ENCODE measurements around the gene KCND3.

Gene KCND3

DNA sequence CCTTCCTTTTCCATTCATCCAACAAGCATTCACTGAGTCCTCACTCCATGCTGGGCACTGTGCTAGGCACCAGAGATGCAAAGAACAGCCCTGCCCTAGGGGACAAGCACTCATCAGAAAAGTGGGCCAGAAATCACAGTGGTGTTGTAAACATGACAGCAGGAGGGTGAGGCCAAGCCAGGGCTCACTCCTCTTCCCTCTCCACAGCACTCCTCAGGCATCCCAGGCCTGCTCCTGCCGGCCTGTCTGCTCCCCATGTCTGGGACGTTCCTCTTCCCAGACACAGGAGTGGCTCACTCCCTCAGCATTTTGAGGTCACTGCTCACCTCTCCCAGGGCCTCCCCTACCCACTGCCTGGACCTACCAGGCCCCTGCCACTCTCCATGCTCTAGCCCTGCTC lies 61.8 kb downstream of the KCND3 start:
- H3K9me3 ChIP-seq (ENCODE audit: low read depth, low read length) = no peaks in the 10 kb centered on the region
- no peak overlapping the region for H3K27ac ChIP-seq
- H3K36me3 ChIP-seq (ENCODE audit: insufficient read depth, low read length) = no peaks in the 10 kb centered on the region
- DNase-seq (ENCODE audit: low read depth, low spot score) = no peak
- no peak overlapping the region for H3K9ac ChIP-seq (ENCODE audit: insufficient read length)
- H3K4me3 ChIP-seq = no peak overlapping the region
- TF ChIP-seq EZH2 (IDR thresholded peaks at IDR 0.05) (no peak), FOXP2 (optimal IDR thresholded peaks at IDR 0.05; ENCODE audit: control extremely low read depth, extremely low read length, insufficient read depth) (no peak), POLR2AphosphoS5 (IDR thresholded peaks at IDR 0.05; ENCODE audit: borderline replicate concordance, low read depth, low read length) (no peak)

GRCh38 chr1:111924786-111925185 lies 64.7 kb downstream of the KCND3 start:
- DNase-seq (ENCODE audit: low read depth, low spot score) = no peak
- H3K9ac ChIP-seq (ENCODE audit: insufficient read length) = no peak overlapping the region
- TF ChIP-seq POLR2AphosphoS5 (IDR thresholded peaks at IDR 0.05; ENCODE audit: borderline replicate concordance, low read depth, low read length) = no peak
- no peak for TF ChIP-seq FOXP2 (optimal IDR thresholded peaks at IDR 0.05; ENCODE audit: control extremely low read depth, extremely low read length, insufficient read depth)
- TF ChIP-seq EZH2 (IDR thresholded peaks at IDR 0.05) = no peak
- H3K27ac ChIP-seq = no peak overlapping the region
- H3K4me3 ChIP-seq = no peak overlapping the region
- H3K9me3 ChIP-seq (ENCODE audit: low read depth, low read length) = no peaks in the 10 kb centered on the region
- H3K36me3 ChIP-seq (ENCODE audit: insufficient read depth, low read length) = no peaks in the 10 kb centered on the region

DNA sequence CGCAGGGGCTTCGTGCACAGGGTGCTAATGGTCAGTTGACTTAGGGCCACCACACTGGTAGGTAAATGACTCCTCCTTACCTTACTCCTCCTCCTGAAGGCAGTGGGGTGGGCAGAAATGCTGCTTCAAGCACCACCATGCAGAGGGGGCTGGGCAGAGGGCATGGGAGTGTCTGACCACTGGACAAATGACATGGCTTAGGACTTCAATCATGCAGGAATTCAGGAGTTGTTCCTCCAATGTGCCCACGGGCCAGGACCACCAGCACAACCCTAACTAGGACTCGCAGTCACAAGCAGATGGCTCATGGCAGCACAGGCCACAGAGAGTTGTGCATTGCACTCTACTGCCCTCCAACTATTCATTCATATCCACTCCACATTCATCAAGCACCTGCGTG lies 65.7 kb downstream of the KCND3 start:
- no peak for DNase-seq (ENCODE audit: low read depth, low spot score)
- H3K4me3 ChIP-seq = no peak overlapping the region
- H3K27ac ChIP-seq = no peak overlapping the region
- H3K36me3 ChIP-seq (ENCODE audit: insufficient read depth, low read length) = no peaks in the 10 kb centered on the region
- H3K9ac ChIP-seq (ENCODE audit: insufficient read length) = no peak overlapping the region
- TF ChIP-seq FOXP2 (optimal IDR thresholded peaks at IDR 0.05; ENCODE audit: control extremely low read depth, extremely low read length, insufficient read depth) (no peak), POLR2AphosphoS5 (IDR thresholded peaks at IDR 0.05; ENCODE audit: borderline replicate concordance, low read depth, low read length) (no peak), EZH2 (IDR thresholded peaks at IDR 0.05) (no peak)
- no peaks in the 10 kb centered on the region for H3K9me3 ChIP-seq (ENCODE audit: low read depth, low read length)

DNA sequence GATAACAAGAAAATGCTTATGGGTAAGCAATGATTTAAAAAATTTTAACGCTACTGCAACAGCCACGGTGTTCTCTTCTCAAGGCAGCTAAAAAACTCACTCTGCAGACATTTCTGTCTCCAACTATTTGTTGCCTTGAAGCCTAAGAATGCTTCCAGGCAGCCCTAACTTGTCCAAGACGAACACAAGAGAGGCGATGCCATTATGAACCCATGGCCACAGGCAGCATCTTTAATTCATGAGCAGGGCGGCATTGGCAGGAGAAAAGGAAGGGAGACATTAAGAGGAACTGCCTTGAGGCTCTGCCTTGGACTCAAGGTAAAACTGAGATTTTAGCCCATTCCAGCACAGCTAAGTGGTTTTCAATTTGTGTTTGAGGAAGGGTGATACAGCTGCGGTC lies 67.5 kb downstream of the KCND3 start:
- DNase-seq (ENCODE audit: low read depth, low spot score) = no peak
- TF ChIP-seq EZH2 (IDR thresholded peaks at IDR 0.05) = no peak
- no peak for TF ChIP-seq FOXP2 (optimal IDR thresholded peaks at IDR 0.05; ENCODE audit: control extremely low read depth, extremely low read length, insufficient read depth)
- TF ChIP-seq POLR2AphosphoS5 (IDR thresholded peaks at IDR 0.05; ENCODE audit: borderline replicate concordance, low read depth, low read length) = no peak
- Histone ChIP-seq H3K4me3 (no peak overlapping the region), H3K9me3 (ENCODE audit: low read depth, low read length) (no peaks in the 10 kb centered on the region), H3K27ac (no peak overlapping the region), H3K36me3 (ENCODE audit: insufficient read depth, low read length) (no peaks in the 10 kb centered on the region), H3K9ac (ENCODE audit: insufficient read length) (no peak overlapping the region)

GRCh38 chr1:111920221-111921024 lies 69.0 kb downstream of the KCND3 start:
- TF ChIP-seq EZH2 (IDR thresholded peaks at IDR 0.05) = no peak
- TF ChIP-seq FOXP2 (optimal IDR thresholded peaks at IDR 0.05; ENCODE audit: control extremely low read depth, extremely low read length, insufficient read depth) = no peak
- TF ChIP-seq POLR2AphosphoS5 (IDR thresholded peaks at IDR 0.05; ENCODE audit: borderline replicate concordance, low read depth, low read length) = no peak
- H3K9me3 ChIP-seq (ENCODE audit: low read depth, low read length) = no peaks in the 10 kb centered on the region
- no peak overlapping the region for H3K9ac ChIP-seq (ENCODE audit: insufficient read length)
- no peak overlapping the region for H3K4me3 ChIP-seq
- no peak overlapping the region for H3K27ac ChIP-seq
- no peak for DNase-seq (ENCODE audit: low read depth, low spot score)
- no peaks in the 10 kb centered on the region for H3K36me3 ChIP-seq (ENCODE audit: insufficient read depth, low read length)

GRCh38 chr1:111911776-111912515 lies 77.5 kb downstream of the KCND3 start:
- Histone ChIP-seq H3K9ac (ENCODE audit: insufficient read length) (no peak overlapping the region), H3K9me3 (ENCODE audit: low read depth, low read length) (no peaks in the 10 kb centered on the region), H3K36me3 (ENCODE audit: insufficient read depth, low read length) (no peaks in the 10 kb centered on the region), H3K27ac (no peak overlapping the region), H3K4me3 (no peak overlapping the region)
- TF ChIP-seq EZH2 (IDR thresholded peaks at IDR 0.05) (no peak), FOXP2 (optimal IDR thresholded peaks at IDR 0.05; ENCODE audit: control extremely low read depth, extremely low read length, insufficient read depth) (no peak), POLR2AphosphoS5 (IDR thresholded peaks at IDR 0.05; ENCODE audit: borderline replicate concordance, low read depth, low read length) (no peak)
- no peak for DNase-seq (ENCODE audit: low read depth, low spot score)

DNA sequence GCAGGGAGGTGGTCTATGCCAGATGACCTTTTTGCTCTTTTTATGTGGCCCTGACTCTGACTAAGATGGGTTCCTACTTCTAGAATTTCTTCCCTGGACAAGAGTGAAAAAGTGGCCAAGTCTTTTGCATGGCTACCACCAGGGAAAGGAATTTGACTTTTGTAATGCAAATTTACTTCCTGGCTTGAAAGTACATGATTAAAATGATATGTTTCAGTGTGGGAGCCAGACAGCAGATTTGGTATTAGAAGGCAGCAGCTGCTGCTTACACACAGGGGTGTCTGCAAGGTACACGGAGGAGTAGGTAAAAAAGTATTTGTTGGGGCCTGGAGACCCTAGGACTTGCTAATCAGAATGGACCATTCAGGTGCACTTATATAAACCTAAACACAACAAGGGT lies 78.4 kb downstream of the KCND3 start:
- TF ChIP-seq EZH2 (IDR thresholded peaks at IDR 0.05) (no peak), FOXP2 (optimal IDR thresholded peaks at IDR 0.05; ENCODE audit: control extremely low read depth, extremely low read length, insufficient read depth) (no peak), POLR2AphosphoS5 (IDR thresholded peaks at IDR 0.05; ENCODE audit: borderline replicate concordance, low read depth, low read length) (no peak)
- no peaks in the 10 kb centered on the region for H3K9me3 ChIP-seq (ENCODE audit: low read depth, low read length)
- no peak overlapping the region for H3K9ac ChIP-seq (ENCODE audit: insufficient read length)
- no peak overlapping the region for H3K27ac ChIP-seq
- DNase-seq (ENCODE audit: low read depth, low spot score) = no peak
- H3K36me3 ChIP-seq (ENCODE audit: insufficient read depth, low read length) = no peaks in the 10 kb centered on the region
- no peak overlapping the region for H3K4me3 ChIP-seq

- TF ChIP-seq POLR2AphosphoS5 (IDR thresholded peaks at IDR 0.05; ENCODE audit: borderline replicate concordance, low read depth, low read length) (no peak), EZH2 (IDR thresholded peaks at IDR 0.05) (no peak), FOXP2 (optimal IDR thresholded peaks at IDR 0.05; ENCODE audit: control extremely low read depth, extremely low read length, insufficient read depth) (no peak)
- Histone ChIP-seq H3K9me3 (ENCODE audit: low read depth, low read length) (no peaks in the 10 kb centered on the region), H3K27ac (no peak overlapping the region), H3K4me3 (no peak overlapping the region), H3K36me3 (ENCODE audit: insufficient read depth, low read length) (no peaks in the 10 kb centered on the region), H3K9ac (ENCODE audit: insufficient read length) (no peak overlapping the region)
- DNase-seq (ENCODE audit: low read depth, low spot score) = no peak
These were observed 80.4 kb downstream of the KCND3 start for GRCh38 chr1:111909030-111909429.

All from SK-N-MC (cell line).